GM23248 (cell line): ENCODE results near the gene DHX36.

Source experiments
- EZH2 ChIP-seq: fragments of 200-600 bp; sonication (generic); IDR thresholded peaks from 2 replicates; pipeline ENCODE4 v1.6.1; 2018; ENCODE audit warnings: antibody characterized with exemption, mild to moderate bottlenecking; ENCODE audit not compliant: insufficient read depth, poor library complexity, severe bottlenecking
- EZH2phosphoT487 ChIP-seq: fragments of 200-600 bp; sonication (generic); IDR thresholded peaks from 2 replicates; pipeline ENCODE4 v1.6.1; 2018; ENCODE audit warnings: antibody characterized with exemption, moderate library complexity, mild to moderate bottlenecking, low read depth; ENCODE audit not compliant: insufficient read depth

DNA sequence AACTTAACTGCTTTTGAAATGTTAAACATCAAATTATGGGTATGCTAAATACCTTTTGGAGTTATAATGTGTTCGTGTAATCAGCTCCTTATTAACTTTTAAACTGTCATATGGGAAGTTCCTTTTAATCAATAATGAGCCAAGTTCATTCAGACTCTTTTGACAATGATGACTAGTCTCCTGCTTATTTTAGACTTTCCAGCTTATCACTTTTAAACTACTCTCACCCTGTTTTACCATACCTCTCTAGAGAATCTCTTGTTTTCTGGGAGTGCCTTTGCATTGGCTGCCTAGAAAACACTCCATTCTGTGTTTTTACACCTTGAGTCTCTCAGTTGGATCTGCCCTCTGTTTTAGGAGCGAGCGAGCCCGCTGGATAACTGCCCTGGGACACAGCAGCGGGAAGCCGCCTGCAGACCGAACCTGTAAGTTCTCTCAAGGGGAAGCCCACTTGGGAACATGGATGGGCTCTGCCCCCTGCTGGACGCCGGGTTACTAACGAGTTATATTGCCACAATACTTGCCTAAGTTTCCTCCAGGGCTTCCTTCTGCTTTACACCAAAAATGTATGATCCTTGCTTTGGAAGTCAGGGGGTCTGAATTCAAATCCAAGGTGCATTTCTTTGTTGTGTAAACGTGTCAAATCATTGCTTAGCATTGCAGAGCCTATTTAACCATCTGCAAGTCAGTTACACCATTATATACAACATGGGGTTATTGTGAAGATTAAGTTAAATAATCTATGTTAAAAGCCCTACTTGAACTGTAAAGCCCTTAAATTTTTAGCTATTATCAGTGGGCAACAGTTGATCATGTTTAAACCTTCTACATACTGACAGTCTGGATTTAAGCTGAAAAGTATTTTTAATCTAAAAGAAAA lies 71.3 kb downstream of the DHX36 start:
- TF ChIP-seq EZH2 (no peak), EZH2phosphoT487 (no peak)
